ENCODE data around the gene TRPM3. TPM values are rescaled to one million over a fixed set of nuclear protein-coding genes. Genes with fewer than 3 reads are reported as not detected.

Gene TRPM3
- total and polyA plus RNA-seq, 4 donors: 0.07 to 0.89 (median 0.67) TPM

DNA sequence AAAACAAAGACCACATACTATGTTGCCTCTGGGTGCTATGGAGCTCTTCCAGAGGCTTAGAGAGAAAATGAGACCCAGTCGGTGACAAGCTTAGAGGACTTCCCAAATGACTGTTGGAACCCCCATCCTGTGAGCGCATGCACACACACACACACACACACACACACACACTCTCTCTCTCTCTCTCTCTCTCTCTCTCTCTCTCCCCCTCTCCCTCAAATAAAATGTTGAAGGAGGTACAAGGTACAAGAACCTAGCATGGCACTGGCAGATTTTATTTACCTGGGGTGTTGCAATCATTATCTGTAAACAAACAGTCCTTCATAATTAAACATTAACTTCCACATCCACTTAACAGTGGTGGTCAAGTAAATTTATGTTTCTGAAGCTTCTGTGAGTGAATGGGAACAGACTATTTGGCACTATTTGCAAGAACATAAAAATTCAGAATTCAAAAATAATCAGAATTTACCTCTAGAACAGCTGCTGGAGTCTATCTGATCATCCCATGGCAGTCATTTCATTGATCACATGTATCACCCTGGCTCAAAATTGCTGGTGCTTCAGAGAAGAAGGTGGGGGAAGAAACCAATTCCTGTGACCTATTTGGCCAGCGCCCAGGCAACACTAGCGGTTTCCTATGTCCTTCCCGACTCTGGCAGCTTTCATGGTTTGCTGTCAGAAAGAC is 24.9 kb downstream of the TRPM3 start:
- no peaks in the 10 kb centered on the region for H3K9me3 ChIP-seq (ENCODE audit: control insufficient read depth in 4 of 4, low read length in 3 of 4)
- peak; percentile 52 for DNase-seq (ENCODE audit: low spot score)
- H3K36me3 ChIP-seq (ENCODE audit: control insufficient read depth in 4 of 4, insufficient read depth in 3 of 4, low read depth in 1 of 4, low read length in 3 of 4): no peaks in the 10 kb centered on the region
- peak overlapping the region; percentile 64 to 82 for H3K27ac ChIP-seq (ENCODE audit: low read depth in 1 of 2, low read length in 2 of 2)
- H3K4me1 ChIP-seq (ENCODE audit: control insufficient read depth in 4 of 4, insufficient read depth in 4 of 4, low read length in 3 of 4): peaks cover 3 to 34% (median 21%) of the 10 kb centered on the region in 4 donors
- peak overlapping the region in 1 of 2 donors; percentile 47 for H3K9ac ChIP-seq (ENCODE audit: low read depth in 1 of 2, low read length in 2 of 2)
- TF ChIP-seq, protein P1, sequence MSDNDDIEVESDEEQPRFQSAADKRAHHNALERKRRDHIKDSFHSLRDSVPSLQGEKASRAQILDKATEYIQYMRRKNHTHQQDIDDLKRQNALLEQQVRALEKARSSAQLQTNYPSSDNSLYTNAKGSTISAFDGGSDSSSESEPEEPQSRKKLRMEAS (IDR thresholded peaks at IDR 0.05): peak; percentile 84
- TF ChIP-seq SP1 (IDR thresholded peaks at IDR 0.05) (peak; percentile 99), YY1 (IDR thresholded peaks at IDR 0.05) (peak; percentile 91), HNF4A (conservative IDR thresholded peaks at IDR 0.05) (peak; percentile 94 to 98), REST (IDR thresholded peaks at IDR 0.05) (peak; percentile 54), FOXA1 (IDR thresholded peaks at IDR 0.05) (peak; percentile 90), GABPA (IDR thresholded peaks at IDR 0.05 in 1 of 2, conservative IDR thresholded peaks at IDR 0.05 in 1 of 2) (peak; percentile 24 to 44), EGR1 (IDR thresholded peaks at IDR 0.05; ENCODE audit: low read depth in 2 of 2) (peak; percentile 43 to 75), TAF1 (conservative IDR thresholded peaks at IDR 0.05) (peak; percentile 80), NR2F2 (IDR thresholded peaks at IDR 0.05) (peak; percentile 62), JUND (IDR thresholded peaks at IDR 0.05) (peak; percentile 84 to 85), RAD21 (IDR thresholded peaks at IDR 0.05) (peak; percentile 54 to 59), FOXA2 (IDR thresholded peaks at IDR 0.05) (peak; percentile 92), RXRA (IDR thresholded peaks at IDR 0.05) (peak; percentile 89 to 94), HNF4G (IDR thresholded peaks at IDR 0.05) (peak; percentile 93)
- TF ChIP-seq, protein P2, sequence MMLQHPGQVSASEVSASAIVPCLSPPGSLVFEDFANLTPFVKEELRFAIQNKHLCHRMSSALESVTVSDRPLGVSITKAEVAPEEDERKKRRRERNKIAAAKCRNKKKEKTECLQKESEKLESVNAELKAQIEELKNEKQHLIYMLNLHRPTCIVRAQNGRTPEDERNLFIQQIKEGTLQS (IDR thresholded peaks at IDR 0.05): peak; percentile 42
- TF ChIP-seq, protein P3, sequence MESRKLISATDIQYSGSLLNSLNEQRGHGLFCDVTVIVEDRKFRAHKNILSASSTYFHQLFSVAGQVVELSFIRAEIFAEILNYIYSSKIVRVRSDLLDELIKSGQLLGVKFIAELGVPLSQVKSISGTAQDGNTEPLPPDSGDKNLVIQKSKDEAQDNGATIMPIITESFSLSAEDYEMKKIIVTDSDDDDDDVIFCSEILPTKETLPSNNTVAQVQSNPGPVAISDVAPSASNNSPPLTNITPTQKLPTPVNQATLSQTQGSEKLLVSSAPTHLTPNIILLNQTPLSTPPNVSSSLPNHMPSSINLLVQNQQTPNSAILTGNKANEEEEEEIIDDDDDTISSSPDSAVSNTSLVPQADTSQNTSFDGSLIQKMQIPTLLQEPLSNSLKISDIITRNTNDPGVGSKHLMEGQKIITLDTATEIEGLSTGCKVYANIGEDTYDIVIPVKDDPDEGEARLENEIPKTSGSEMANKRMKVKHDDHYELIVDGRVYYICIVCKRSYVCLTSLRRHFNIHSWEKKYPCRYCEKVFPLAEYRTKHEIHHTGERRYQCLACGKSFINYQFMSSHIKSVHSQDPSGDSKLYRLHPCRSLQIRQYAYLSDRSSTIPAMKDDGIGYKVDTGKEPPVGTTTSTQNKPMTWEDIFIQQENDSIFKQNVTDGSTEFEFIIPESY (IDR thresholded peaks at IDR 0.05): peak; percentile 49
- TF ChIP-seq, protein P4, sequence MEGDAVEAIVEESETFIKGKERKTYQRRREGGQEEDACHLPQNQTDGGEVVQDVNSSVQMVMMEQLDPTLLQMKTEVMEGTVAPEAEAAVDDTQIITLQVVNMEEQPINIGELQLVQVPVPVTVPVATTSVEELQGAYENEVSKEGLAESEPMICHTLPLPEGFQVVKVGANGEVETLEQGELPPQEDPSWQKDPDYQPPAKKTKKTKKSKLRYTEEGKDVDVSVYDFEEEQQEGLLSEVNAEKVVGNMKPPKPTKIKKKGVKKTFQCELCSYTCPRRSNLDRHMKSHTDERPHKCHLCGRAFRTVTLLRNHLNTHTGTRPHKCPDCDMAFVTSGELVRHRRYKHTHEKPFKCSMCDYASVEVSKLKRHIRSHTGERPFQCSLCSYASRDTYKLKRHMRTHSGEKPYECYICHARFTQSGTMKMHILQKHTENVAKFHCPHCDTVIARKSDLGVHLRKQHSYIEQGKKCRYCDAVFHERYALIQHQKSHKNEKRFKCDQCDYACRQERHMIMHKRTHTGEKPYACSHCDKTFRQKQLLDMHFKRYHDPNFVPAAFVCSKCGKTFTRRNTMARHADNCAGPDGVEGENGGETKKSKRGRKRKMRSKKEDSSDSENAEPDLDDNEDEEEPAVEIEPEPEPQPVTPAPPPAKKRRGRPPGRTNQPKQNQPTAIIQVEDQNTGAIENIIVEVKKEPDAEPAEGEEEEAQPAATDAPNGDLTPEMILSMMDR (IDR thresholded peaks at IDR 0.05; ENCODE audit: low read depth, low read length, missing input control): peak; percentile 26
- no peaks in the 10 kb centered on the region for H3K27me3 ChIP-seq (ENCODE audit: control insufficient read depth in 4 of 4, insufficient read depth in 4 of 4, low read length in 3 of 4)
- WGBS: 18% methylated on average over 5 of the region's 5 CpGs
- peak overlapping the region in 1 of 3 donors; percentile 26 for H3K4me3 ChIP-seq (ENCODE audit: low read depth in 1 of 3, low read length in 3 of 3)

All from liver (tissue), 9 donors.